ENCODE measurements around the gene PPDPF.

PPDPF gene

GRCh38 chr20:63522091-63522868 lies 1.7 kb downstream of the PPDPF start:
- no peak for DNase-seq (ENCODE audit: low spot score)

- DNase-seq (ENCODE audit: low spot score), result no peak
Observed at GRCh38 chr20:63522981-63523611, 2.5 kb downstream of the PPDPF start.

- DNase-seq (ENCODE audit: low spot score), result no peak
Observed at GRCh38 chr20:63525185-63525584, 4.6 kb downstream of the PPDPF start.

- DNase-seq (ENCODE audit: low spot score), result no peak
Observed at GRCh38 chr20:63525971-63526370, 5.4 kb downstream of the PPDPF start.

- DNase-seq (ENCODE audit: low spot score), result no peak
Observed at GRCh38 chr20:63527184-63527583, 6.6 kb downstream of the PPDPF start.

- DNase-seq (ENCODE audit: low spot score), result no peak
Observed at GRCh38 chr20:63529180-63529860, 8.8 kb downstream of the PPDPF start.

GRCh38 chr20:63529861-63530787 lies 9.6 kb downstream of the PPDPF start:
- DNase-seq (ENCODE audit: low spot score), result no peak

- no peak for DNase-seq (ENCODE audit: low spot score)
Observed at GRCh38 chr20:63530788-63531160, 10.2 kb downstream of the PPDPF start.

GRCh38 chr20:63531686-63532448 lies 11.3 kb downstream of the PPDPF start:
- no peak for DNase-seq (ENCODE audit: low spot score)

- DNase-seq (ENCODE audit: low spot score), result no peak
Observed at GRCh38 chr20:63532449-63532971, 11.9 kb downstream of the PPDPF start.

GRCh38 chr20:63533388-63533787 lies 12.8 kb downstream of the PPDPF start:
- no peak for DNase-seq (ENCODE audit: low spot score)

- no peak for DNase-seq (ENCODE audit: low spot score)
Observed at GRCh38 chr20:63533871-63534393, 13.4 kb downstream of the PPDPF start.

GRCh38 chr20:63534427-63534830 lies 13.9 kb downstream of the PPDPF start:
- DNase-seq (ENCODE audit: low spot score), result no peak

- DNase-seq (ENCODE audit: low spot score), result no peak
Observed at GRCh38 chr20:63534831-63535651, 14.5 kb downstream of the PPDPF start.

GRCh38 chr20:63536241-63536977 lies 15.8 kb downstream of the PPDPF start:
- no peak for DNase-seq (ENCODE audit: low spot score)

- DNase-seq (ENCODE audit: low spot score), result no peak
Observed at GRCh38 chr20:63536997-63537524, 16.5 kb downstream of the PPDPF start, which contains the start of gene PTK6. Gene PTK6, minus strand, starts transcription at chr20:63537376. Its CDS starts 62 bp downstream, at chr20:63537314.

- peak; percentile 81 for DNase-seq (ENCODE audit: low spot score)
Observed at GRCh38 chr20:63537525-63538203, 17.1 kb downstream of the PPDPF start.

All from hematopoietic multipotent progenitor cell treated with erythropoietin and hydrocortisone succinate and interleukin-3 and kit ligand, for 17 days (in vitro differentiated cells).